ENCODE measurements around the gene GPC1.

GPC1 gene

GRCh38 chr2:240432430-240432819, 3.0 kb upstream of the GPC1 start:
- DNase-seq: no peak

GRCh38 chr2:240432820-240433801, 2.4 kb upstream of the GPC1 start:
- peak; percentile 52 for DNase-seq

GRCh38 chr2:240433973-240434727, 1.3 kb upstream of the GPC1 start:
- DNase-seq: peak; percentile 79

- peak; percentile 90 for DNase-seq
Measured at GRCh38 chr2:240434728-240435456, 571 bp upstream of the GPC1 start.

- no peak for DNase-seq
Measured at GRCh38 chr2:240435948-240436682, 652 bp downstream of the GPC1 start.

GRCh38 chr2:240436683-240437550, 1.5 kb downstream of the GPC1 start:
- peak; percentile 60 for DNase-seq

GRCh38 chr2:240437551-240437860, 2.0 kb downstream of the GPC1 start:
- DNase-seq: no peak

- peak; percentile 85 for DNase-seq
Measured at GRCh38 chr2:240437861-240438809, 2.7 kb downstream of the GPC1 start.

- DNase-seq: peak; percentile 47
Measured at GRCh38 chr2:240438810-240439697, 3.6 kb downstream of the GPC1 start.

- peak; percentile 41 for DNase-seq
Measured at GRCh38 chr2:240439698-240440151, 4.3 kb downstream of the GPC1 start.

GRCh38 chr2:240440251-240440650, 4.8 kb downstream of the GPC1 start:
- DNase-seq: no peak

- DNase-seq: no peak
Measured at GRCh38 chr2:240440704-240441320, 5.3 kb downstream of the GPC1 start.

GRCh38 chr2:240441326-240441992, 6.0 kb downstream of the GPC1 start:
- DNase-seq: no peak

GRCh38 chr2:240441993-240442411, 6.5 kb downstream of the GPC1 start:
- no peak for DNase-seq

- no peak for DNase-seq
Measured at GRCh38 chr2:240442891-240443715, 7.6 kb downstream of the GPC1 start.

GRCh38 chr2:240443891-240444301, 8.4 kb downstream of the GPC1 start:
- no peak for DNase-seq

GRCh38 chr2:240444464-240444863, 9.0 kb downstream of the GPC1 start:
- DNase-seq: no peak

Measured in islet precursor cell (in vitro differentiated cells).